Calu3 (cell line): ENCODE results near the gene RBM47. TPM values are rescaled to one million over a fixed set of nuclear protein-coding genes. Genes with fewer than 3 reads are reported as not detected.

ENCODE experiments used
- BruUV-seq: library from RNA; stranded (reverse); fragments of 400-500 nt; replicated peaks from 2 replicates; lab custom pipeline; 2021; lab: Mats Ljungman, UMichigan
- CTCF ChIA-PET: fragments of 300-600 bp; sonication (Branson Sonifier 250); formaldehyde crosslinking; loops from one replicate; lab custom pipeline; 2022; ENCODE audit warnings: antibody characterized with exemption; lab: Charles Lee
- DNase-seq: peaks from one replicate; pipeline ENCODE4 v3.0.0; 2022
- H3K27ac Mint-ChIP-seq: one replicate; pipeline ENCODE4 v1.8.0; 2022; ENCODE audit warnings: mixed read lengths; ENCODE audit not compliant: unreplicated experiment
- H3K27me3 Mint-ChIP-seq: one replicate; pipeline ENCODE4 v1.8.0; 2022; ENCODE audit warnings: mixed read lengths; ENCODE audit not compliant: unreplicated experiment
- H3K36me3 Mint-ChIP-seq: one replicate; pipeline ENCODE4 v1.8.0; 2022; ENCODE audit warnings: mild to moderate bottlenecking, moderate library complexity, mixed read lengths; ENCODE audit not compliant: insufficient read depth, unreplicated experiment
- H3K4me1 Mint-ChIP-seq: one replicate; pipeline ENCODE4 v1.8.0; 2022; ENCODE audit warnings: mild to moderate bottlenecking, low read depth, mixed read lengths; ENCODE audit not compliant: unreplicated experiment
- H3K4me3 Mint-ChIP-seq: one replicate; pipeline ENCODE4 v1.8.0; 2022; ENCODE audit warnings: mild to moderate bottlenecking, low read depth, moderate library complexity, mixed read lengths; ENCODE audit not compliant: unreplicated experiment
- H3K9me3 Mint-ChIP-seq: one replicate; pipeline ENCODE4 v1.8.0; 2022; ENCODE audit warnings: low read depth, mixed read lengths; ENCODE audit not compliant: unreplicated experiment
- intact Hi-C: fragments of 100-400 bp; cut with micrococcal nuclease; formaldehyde crosslinking; loops from one replicate; pipeline ENCODE4 v1.10.0; 2022; ENCODE audit not compliant: unreplicated experiment
- total RNA-seq: library from RNA; stranded (reverse); gene quantifications from 2 replicates; pipeline ENCODE4 v1.2.3, GENCODE V29; 2022
- TF ChIP-seq, protein P1 (sequence below): fragments of 200-600 bp; IDR thresholded peaks from one replicate; pipeline ENCODE4 v1.8.0; 2022; ENCODE audit warnings: antibody characterized with exemption; ENCODE audit not compliant: unreplicated experiment

The RBM47 gene
- total RNA-seq, 1 experiment from 2014 or later: 86.6 TPM

DNA sequence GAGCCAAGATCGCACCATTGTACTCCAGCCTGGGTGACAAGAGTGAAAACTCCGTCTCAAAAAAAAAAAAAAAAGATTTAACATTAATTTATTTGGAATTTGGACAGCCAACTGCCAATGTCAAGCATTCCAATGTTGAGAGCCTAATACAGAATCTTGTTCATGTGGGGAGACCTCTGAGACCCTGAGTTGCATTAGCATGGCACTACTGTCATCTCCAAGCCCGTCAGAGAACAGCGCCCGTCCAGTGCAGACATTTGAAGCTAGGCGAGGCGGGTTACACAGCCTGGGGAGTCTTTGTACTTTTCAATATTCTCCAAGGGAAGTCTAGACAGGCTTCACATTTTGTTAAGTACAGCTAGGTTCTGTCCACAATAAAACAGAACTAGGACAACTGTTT lies 167.8 kb downstream of the RBM47 start:
- H3K27ac Mint-ChIP-seq: no peak overlapping the region
- CTCF ChIA-PET: no interaction called here

DNA sequence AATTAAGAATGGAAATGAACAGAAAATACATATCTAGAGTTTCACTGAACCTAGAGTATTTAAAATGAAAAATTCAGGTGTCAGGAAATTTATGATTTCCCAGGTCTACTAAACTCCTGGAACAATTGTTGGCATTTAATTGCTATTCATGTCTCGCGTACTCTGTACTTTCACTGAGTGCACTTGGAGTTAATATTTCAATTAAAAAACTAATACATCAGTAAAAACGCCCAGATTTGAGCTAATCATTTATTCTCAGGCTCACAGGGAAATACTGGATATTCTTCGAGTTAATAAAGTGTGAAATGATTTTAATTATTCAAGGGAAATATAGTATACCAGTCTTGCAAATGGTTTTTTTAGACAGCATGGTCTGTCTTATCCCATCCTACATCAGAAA lies 168.6 kb downstream of the RBM47 start:
- H3K4me1 Mint-ChIP-seq: peaks cover 11% of the 10 kb centered on the region
- no peaks in the 10 kb centered on the region for H3K9me3 Mint-ChIP-seq
- no peak for DNase-seq
- TF ChIP-seq, protein P1, sequence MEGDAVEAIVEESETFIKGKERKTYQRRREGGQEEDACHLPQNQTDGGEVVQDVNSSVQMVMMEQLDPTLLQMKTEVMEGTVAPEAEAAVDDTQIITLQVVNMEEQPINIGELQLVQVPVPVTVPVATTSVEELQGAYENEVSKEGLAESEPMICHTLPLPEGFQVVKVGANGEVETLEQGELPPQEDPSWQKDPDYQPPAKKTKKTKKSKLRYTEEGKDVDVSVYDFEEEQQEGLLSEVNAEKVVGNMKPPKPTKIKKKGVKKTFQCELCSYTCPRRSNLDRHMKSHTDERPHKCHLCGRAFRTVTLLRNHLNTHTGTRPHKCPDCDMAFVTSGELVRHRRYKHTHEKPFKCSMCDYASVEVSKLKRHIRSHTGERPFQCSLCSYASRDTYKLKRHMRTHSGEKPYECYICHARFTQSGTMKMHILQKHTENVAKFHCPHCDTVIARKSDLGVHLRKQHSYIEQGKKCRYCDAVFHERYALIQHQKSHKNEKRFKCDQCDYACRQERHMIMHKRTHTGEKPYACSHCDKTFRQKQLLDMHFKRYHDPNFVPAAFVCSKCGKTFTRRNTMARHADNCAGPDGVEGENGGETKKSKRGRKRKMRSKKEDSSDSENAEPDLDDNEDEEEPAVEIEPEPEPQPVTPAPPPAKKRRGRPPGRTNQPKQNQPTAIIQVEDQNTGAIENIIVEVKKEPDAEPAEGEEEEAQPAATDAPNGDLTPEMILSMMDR: no peak
- H3K27ac Mint-ChIP-seq: no peak overlapping the region
- CTCF ChIA-PET: no interaction called here
- intact Hi-C loops: no loop called here
- peaks cover 8% of the 10 kb centered on the region for H3K36me3 Mint-ChIP-seq
- no peaks in the 10 kb centered on the region for H3K27me3 Mint-ChIP-seq
- no peak overlapping the region for H3K4me3 Mint-ChIP-seq
- BruUV-seq: no TSS peak

More for the DNA sequence above, 167.8 kb downstream of the RBM47 start:
- no TSS peak for BruUV-seq
- Mint-ChIP-seq H3K4me3 (peak overlapping the region; percentile 36), H3K27me3 (no peaks in the 10 kb centered on the region), H3K36me3 (peaks cover 8% of the 10 kb centered on the region), H3K9me3 (no peaks in the 10 kb centered on the region), H3K4me1 (peaks cover 11% of the 10 kb centered on the region)
- intact Hi-C loops: no loop called here
- no peak for DNase-seq
- TF ChIP-seq, protein P1: no peak

DNA sequence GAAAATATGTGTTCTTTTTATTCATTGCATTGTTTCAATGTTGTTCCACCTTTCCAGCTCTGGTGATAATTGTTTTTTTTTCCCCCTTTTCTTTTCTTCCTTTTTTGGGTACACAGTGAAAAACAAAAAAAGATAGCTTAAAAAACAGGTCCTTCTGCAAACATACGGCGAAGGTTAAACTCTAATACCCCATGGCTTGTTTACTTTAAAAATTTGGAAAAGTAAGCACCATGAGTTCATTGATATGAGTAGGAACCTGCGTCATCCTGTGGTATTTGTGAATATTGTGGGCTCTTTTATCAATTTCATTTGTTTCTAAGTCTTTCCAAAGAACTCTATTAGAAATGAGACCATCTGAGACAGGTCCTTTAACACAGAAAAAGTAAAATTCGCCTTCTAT lies 171.0 kb downstream of the RBM47 start:
- Mint-ChIP-seq H3K36me3 (peaks cover 8% of the 10 kb centered on the region), H3K4me1 (peaks cover 11% of the 10 kb centered on the region), H3K9me3 (no peaks in the 10 kb centered on the region), H3K27ac (no peak overlapping the region), H3K27me3 (no peaks in the 10 kb centered on the region), H3K4me3 (no peak overlapping the region)
- TF ChIP-seq, protein P1: no peak
- DNase-seq: no peak
- CTCF ChIA-PET: interaction anchor here (0.6 to 1.2 kb wide), 2 partner anchors 141 to 158 kb away, joined by 3 to 5 read pairs; no protein-coding TSS in a partner anchor
- intact Hi-C loops: no loop called here
- BruUV-seq: no TSS peak

DNA sequence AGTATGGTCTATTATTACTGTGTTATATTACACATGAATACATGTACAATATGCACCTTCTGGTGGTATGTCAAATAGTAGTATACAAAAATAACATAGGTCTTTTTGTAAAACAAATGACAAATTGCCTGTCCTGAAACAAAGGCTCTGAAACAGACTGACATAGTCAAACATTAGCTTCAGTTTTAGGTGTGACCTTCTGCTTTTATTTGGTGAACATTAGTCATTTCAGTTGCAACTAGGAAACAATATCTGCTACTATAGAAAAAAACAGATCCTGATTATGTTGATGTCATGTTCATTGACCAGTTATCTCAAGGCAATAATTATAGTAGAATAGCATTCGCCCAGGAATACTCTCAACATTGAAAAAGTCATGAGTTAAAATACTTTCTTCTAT lies 171.6 kb downstream of the RBM47 start:
- Mint-ChIP-seq H3K27me3 (no peaks in the 10 kb centered on the region), H3K4me1 (peaks cover 11% of the 10 kb centered on the region), H3K9me3 (no peaks in the 10 kb centered on the region), H3K4me3 (no peak overlapping the region), H3K27ac (peak overlapping the region; percentile 50), H3K36me3 (peaks cover 8% of the 10 kb centered on the region)
- CTCF ChIA-PET: interaction anchor here (0.6 to 1.2 kb wide), 2 partner anchors 141 to 158 kb away, joined by 3 to 5 read pairs; no protein-coding TSS in a partner anchor
- TF ChIP-seq, protein P1: no peak
- intact Hi-C loops: no loop called here
- no peak for DNase-seq
- BruUV-seq: no TSS peak
